ENCODE results near the gene GLI3.

The GLI3 gene

GRCh38 chr7:42035210-42035609 is 201.8 kb downstream of the GLI3 start:
- no peak for DNase-seq (ENCODE audit: low read depth in 2 of 2)

- DNase-seq (ENCODE audit: low read depth in 2 of 2), result no peak
Measured at GRCh38 chr7:42033480-42033879, 203.5 kb downstream of the GLI3 start.

- DNase-seq (ENCODE audit: low read depth in 2 of 2), result no peak
Measured at GRCh38 chr7:42029405-42029804, 207.6 kb downstream of the GLI3 start.

GRCh38 chr7:42027521-42027920 is 209.5 kb downstream of the GLI3 start:
- no peak for DNase-seq (ENCODE audit: low read depth in 2 of 2)

- no peak for DNase-seq (ENCODE audit: low read depth in 2 of 2)
Measured at GRCh38 chr7:42026622-42027197, 210.3 kb downstream of the GLI3 start.

GRCh38 chr7:42025635-42026375 is 211.2 kb downstream of the GLI3 start:
- no peak for DNase-seq (ENCODE audit: low read depth in 2 of 2)

GRCh38 chr7:42024537-42024936 is 212.5 kb downstream of the GLI3 start:
- no peak for DNase-seq (ENCODE audit: low read depth in 2 of 2)

- no peak for DNase-seq (ENCODE audit: low read depth in 2 of 2)
Measured at GRCh38 chr7:42023262-42023661, 213.7 kb downstream of the GLI3 start.

- DNase-seq (ENCODE audit: low read depth in 2 of 2), result no peak
Measured at GRCh38 chr7:42022791-42023190, 214.2 kb downstream of the GLI3 start.

GRCh38 chr7:42022056-42022455 is 215.0 kb downstream of the GLI3 start:
- DNase-seq (ENCODE audit: low read depth in 2 of 2), result no peak

GRCh38 chr7:42021631-42022030 is 215.4 kb downstream of the GLI3 start:
- DNase-seq (ENCODE audit: low read depth in 2 of 2), result no peak

GRCh38 chr7:42020061-42020460 is 216.9 kb downstream of the GLI3 start:
- no peak for DNase-seq (ENCODE audit: low read depth in 2 of 2)

GRCh38 chr7:42017349-42017986 is 219.5 kb downstream of the GLI3 start:
- DNase-seq (ENCODE audit: low read depth in 2 of 2), result no peak

GRCh38 chr7:42016517-42016916 is 220.5 kb downstream of the GLI3 start:
- no peak for DNase-seq (ENCODE audit: low read depth in 2 of 2)

- peak; percentile 8 to 20 for DNase-seq (ENCODE audit: low read depth in 2 of 2)
Measured at GRCh38 chr7:42014625-42015618, 222.1 kb downstream of the GLI3 start.

GRCh38 chr7:42012786-42013360 is 224.1 kb downstream of the GLI3 start:
- no peak for DNase-seq (ENCODE audit: low read depth in 2 of 2)

GRCh38 chr7:42012313-42012712 is 224.7 kb downstream of the GLI3 start:
- no peak for DNase-seq (ENCODE audit: low read depth in 2 of 2)

GRCh38 chr7:42011846-42012245 is 225.2 kb downstream of the GLI3 start:
- DNase-seq (ENCODE audit: low read depth in 2 of 2), result no peak

- DNase-seq (ENCODE audit: low read depth in 2 of 2), result no peak
Measured at GRCh38 chr7:42010751-42011150, 226.3 kb downstream of the GLI3 start.

- no peak for DNase-seq (ENCODE audit: low read depth in 2 of 2)
Measured at GRCh38 chr7:42006801-42007513, 230.1 kb downstream of the GLI3 start.

GRCh38 chr7:42002654-42003053 is 234.4 kb downstream of the GLI3 start:
- no peak for DNase-seq (ENCODE audit: low read depth in 2 of 2)

Data from activated CD4-positive, alpha-beta T cell treated with anti-CD3 and anti-CD28 coated beads for 24 hours (primary cell).